Ectodermal cell (in vitro differentiated cells): ENCODE data around the gene KBTBD12.
"Not testable (repeated sequence)": the region's sequence is repeated elsewhere in the genome, so short reads cannot be mapped to it uniquely, and the experiment has no call there.

Source experiments
- H3K27ac ChIP-seq: 2 replicates; pipeline ENCODE4 v1.7.0; 2013; ENCODE audit warnings: mild to moderate bottlenecking, low read depth, low read length; ENCODE audit not compliant: insufficient read depth, poor library complexity, severe bottlenecking
- H3K27me3 ChIP-seq: 2 replicates; pipeline ENCODE4 v1.7.0; 2013; ENCODE audit warnings: mild to moderate bottlenecking, low read length; ENCODE audit not compliant: insufficient read depth, control insufficient read depth, poor library complexity, severe bottlenecking
- H3K36me3 ChIP-seq: one replicate; pipeline ENCODE4 v1.7.0; 2013; ENCODE audit warnings: low read length; ENCODE audit not compliant: control insufficient read depth, insufficient read depth
- H3K4me1 ChIP-seq: one replicate; pipeline ENCODE4 v1.7.0; 2013; ENCODE audit warnings: low read length; ENCODE audit not compliant: control insufficient read depth, insufficient read depth
- H3K4me3 ChIP-seq: 2 replicates; pipeline ENCODE4 v1.7.0; 2013; ENCODE audit warnings: low read depth, low read length, control low read depth; ENCODE audit not compliant: insufficient read depth
- H3K9me3 ChIP-seq: 2 replicates; pipeline ENCODE4 v1.7.0; 2013; ENCODE audit warnings: mild to moderate bottlenecking, low read length, moderate library complexity; ENCODE audit not compliant: control insufficient read depth
- WGBS, 2 experiments: methylation state at CpG; one replicate each; pipeline ENCODE4 v1.1.7; 2013; ENCODE audit warnings: missing lambda C conversion rate in 2 of 2; 5-methylcytosine and 5-hydroxymethylcytosine counted together

Gene KBTBD12

DNA sequence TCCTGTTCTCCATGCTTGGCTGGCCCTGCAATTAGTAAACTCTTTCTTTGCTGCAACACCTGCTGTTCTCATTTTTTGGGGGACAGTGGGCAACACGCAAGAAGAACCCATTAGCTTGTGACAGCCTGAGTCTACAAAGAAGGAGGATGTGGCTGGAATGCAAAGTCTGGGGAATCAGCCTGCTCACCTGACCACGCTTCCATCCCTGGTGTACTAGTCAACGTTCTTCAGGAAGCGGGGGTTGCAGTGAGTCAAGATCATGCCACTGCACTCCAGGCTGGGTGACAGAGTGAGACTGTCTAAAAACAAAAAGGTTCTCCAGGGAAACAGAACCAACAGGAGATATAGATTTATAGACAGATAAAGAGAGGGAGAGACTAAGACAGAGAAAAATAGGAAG lies 27.7 kb upstream of the KBTBD12 start:
- H3K27me3 ChIP-seq: no peaks in the 10 kb centered on the region
- no peak overlapping the region for H3K27ac ChIP-seq
- no peak overlapping the region for H3K4me3 ChIP-seq
- WGBS, 2 experiments: 88 to 91% methylated on average over 4 of the region's 4 CpGs
- no peaks in the 10 kb centered on the region for H3K9me3 ChIP-seq
- H3K36me3 ChIP-seq: no peaks in the 10 kb centered on the region
- H3K4me1 ChIP-seq: no peaks in the 10 kb centered on the region

DNA sequence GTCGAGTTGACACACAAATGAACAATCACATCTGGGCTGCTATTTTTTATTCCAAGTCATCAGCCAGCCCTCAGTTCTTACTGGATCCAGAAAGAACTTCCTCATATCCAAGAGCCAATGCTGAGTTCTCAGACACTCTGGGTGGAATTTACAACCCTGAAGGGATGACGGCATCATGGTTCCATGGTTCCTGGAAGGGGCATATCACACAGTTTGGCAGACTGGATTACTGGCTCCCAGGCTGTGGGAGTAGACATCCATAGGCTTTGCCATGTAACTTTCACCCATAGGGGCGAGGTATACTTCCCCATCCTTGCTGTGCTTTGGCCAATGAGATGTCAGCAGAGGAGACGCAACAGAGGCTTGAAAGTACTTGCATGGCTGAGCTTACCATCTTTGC lies 26.9 kb upstream of the KBTBD12 start:
- Histone ChIP-seq H3K4me1 (no peaks in the 10 kb centered on the region), H3K27ac (no peak overlapping the region), H3K9me3 (no peaks in the 10 kb centered on the region), H3K4me3 (no peak overlapping the region), H3K36me3 (no peaks in the 10 kb centered on the region), H3K27me3 (no peaks in the 10 kb centered on the region)
- WGBS, 2 experiments: 91 to 93% methylated on average over 4 of the region's 4 CpGs

DNA sequence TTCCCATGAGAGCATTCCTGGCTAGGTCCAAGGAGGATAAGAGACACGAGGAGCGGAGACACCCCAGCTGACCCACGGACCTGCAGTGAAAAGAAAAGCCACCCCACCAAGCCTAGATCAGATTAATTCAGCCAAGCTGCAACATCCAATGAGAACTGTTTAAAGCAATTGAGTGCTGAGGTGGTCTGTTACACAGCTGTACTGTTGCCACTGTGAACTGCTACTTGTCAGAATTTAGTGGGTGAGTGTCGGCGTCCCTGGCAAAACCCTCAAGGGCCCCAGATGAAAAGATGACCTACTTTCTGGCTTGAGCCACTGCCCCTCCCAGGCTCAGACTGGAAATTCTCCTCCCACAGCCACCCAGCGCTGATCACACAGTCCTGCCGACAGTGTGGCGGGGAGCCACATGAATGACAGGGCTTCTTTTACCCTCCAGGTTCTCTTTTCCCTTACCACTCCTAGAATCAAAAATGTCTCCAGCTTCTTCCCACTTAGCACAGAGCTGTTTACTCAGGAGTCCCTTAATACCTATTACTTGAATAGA lies 26.4 kb upstream of the KBTBD12 start:
- Histone ChIP-seq H3K36me3 (no peaks in the 10 kb centered on the region), H3K4me3 (no peak overlapping the region), H3K27me3 (no peaks in the 10 kb centered on the region), H3K4me1 (no peaks in the 10 kb centered on the region), H3K27ac (no peak overlapping the region), H3K9me3 (no peaks in the 10 kb centered on the region)
- 85 to 91% methylated on average over 8 of the region's 8 CpGs for WGBS, 2 experiments

DNA sequence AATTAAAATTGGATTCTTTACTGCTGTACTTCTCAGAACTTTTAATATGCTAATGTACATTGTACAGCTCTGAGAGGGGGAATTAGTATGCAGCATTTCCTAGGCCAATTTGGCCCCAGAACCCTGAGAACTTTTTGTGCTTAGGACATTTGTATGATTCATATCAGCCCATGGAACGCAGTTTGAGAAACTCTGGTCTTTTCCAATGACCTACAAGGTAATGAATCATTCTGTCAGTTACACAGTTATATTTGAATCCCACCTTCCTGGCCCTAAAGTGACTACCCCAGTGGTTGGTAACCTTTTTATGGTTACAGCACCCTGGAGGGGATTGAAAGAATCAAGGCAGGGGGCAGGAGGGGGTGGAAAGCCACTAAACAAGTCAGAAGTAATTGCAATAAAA lies 25.6 kb upstream of the KBTBD12 start:
- Histone ChIP-seq H3K27ac (no peak overlapping the region), H3K9me3 (no peaks in the 10 kb centered on the region), H3K27me3 (no peaks in the 10 kb centered on the region), H3K4me1 (no peaks in the 10 kb centered on the region), H3K36me3 (no peaks in the 10 kb centered on the region), H3K4me3 (no peak overlapping the region)
- WGBS, 2 experiments: 94% methylated on average over 1 of the region's 1 CpG

DNA sequence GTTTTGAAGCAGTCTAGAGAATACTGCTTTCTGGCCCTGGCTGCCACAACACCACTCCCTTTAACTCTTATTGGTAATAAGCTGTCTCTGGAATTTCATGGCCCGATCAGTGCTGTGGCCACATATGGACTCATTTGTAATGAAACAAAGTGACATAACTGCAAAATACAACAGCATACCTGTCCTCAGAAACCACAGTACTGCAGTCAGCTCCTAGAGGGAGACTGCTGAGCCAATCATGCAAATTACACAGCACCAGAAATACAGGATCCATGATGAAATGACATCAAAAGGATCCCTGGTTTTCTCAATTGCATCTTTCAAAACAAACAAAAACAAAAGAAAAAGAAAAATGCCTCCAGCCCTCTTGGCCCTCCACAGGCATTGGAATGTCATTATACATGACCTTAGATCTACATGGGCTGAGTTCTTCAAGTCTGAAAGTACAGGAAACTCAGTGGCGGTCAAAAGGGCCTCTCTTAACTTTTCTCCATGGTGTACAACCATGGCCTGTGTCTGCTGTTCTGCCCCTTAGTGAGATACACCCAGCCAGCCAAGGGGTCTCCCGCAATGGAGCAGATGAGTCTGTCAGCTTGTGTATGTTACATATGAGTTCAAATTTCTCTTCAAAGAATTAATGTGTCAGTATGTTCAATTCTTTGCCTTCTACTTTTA lies 24.9 kb upstream of the KBTBD12 start:
- H3K27ac ChIP-seq: no peak overlapping the region
- 92% methylated on average over 3 of the region's 3 CpGs for WGBS, 2 experiments

GRCh38 chr3:127890651-127891290 lies 24.3 kb upstream of the KBTBD12 start:
- not testable (repeated sequence) for H3K27ac ChIP-seq, H3K36me3 ChIP-seq, H3K4me3 ChIP-seq, H3K4me1 ChIP-seq, H3K27me3 ChIP-seq, H3K9me3 ChIP-seq
- 94 to 95% methylated on average over 9 of the region's 9 CpGs for WGBS, 2 experiments

More for the DNA sequence above, 24.9 kb upstream of the KBTBD12 start:
- no peaks in the 10 kb centered on the region for H3K9me3 ChIP-seq
- H3K27me3 ChIP-seq: no peaks in the 10 kb centered on the region
- no peaks in the 10 kb centered on the region for H3K36me3 ChIP-seq
- H3K4me3 ChIP-seq: no peak overlapping the region
- H3K4me1 ChIP-seq: no peaks in the 10 kb centered on the region

GRCh38 chr3:127894481-127894880 lies 20.6 kb upstream of the KBTBD12 start:
- H3K27me3 ChIP-seq: no peaks in the 10 kb centered on the region
- H3K36me3 ChIP-seq: no peaks in the 10 kb centered on the region
- no peaks in the 10 kb centered on the region for H3K9me3 ChIP-seq
- no peak overlapping the region for H3K4me3 ChIP-seq
- H3K27ac ChIP-seq: no peak overlapping the region
- no peaks in the 10 kb centered on the region for H3K4me1 ChIP-seq
- WGBS, 2 experiments: 80 to 92% methylated on average over 2 of the region's 3 CpGs

- Histone ChIP-seq H3K27ac (no peak overlapping the region), H3K4me1 (no peaks in the 10 kb centered on the region), H3K9me3 (no peaks in the 10 kb centered on the region), H3K36me3 (no peaks in the 10 kb centered on the region), H3K4me3 (no peak overlapping the region), H3K27me3 (no peaks in the 10 kb centered on the region)
- 72 to 76% methylated on average over 6 of the region's 6 CpGs for WGBS, 2 experiments
Measured at GRCh38 chr3:127899200-127899599, 15.8 kb upstream of the KBTBD12 start.

GRCh38 chr3:127899766-127900165 lies 15.3 kb upstream of the KBTBD12 start:
- H3K36me3 ChIP-seq: no peaks in the 10 kb centered on the region
- 95 to 98% methylated on average over 3 of the region's 3 CpGs for WGBS, 2 experiments
- no peaks in the 10 kb centered on the region for H3K27me3 ChIP-seq
- no peak overlapping the region for H3K4me3 ChIP-seq
- H3K4me1 ChIP-seq: no peaks in the 10 kb centered on the region
- no peak overlapping the region for H3K27ac ChIP-seq
- no peaks in the 10 kb centered on the region for H3K9me3 ChIP-seq

DNA sequence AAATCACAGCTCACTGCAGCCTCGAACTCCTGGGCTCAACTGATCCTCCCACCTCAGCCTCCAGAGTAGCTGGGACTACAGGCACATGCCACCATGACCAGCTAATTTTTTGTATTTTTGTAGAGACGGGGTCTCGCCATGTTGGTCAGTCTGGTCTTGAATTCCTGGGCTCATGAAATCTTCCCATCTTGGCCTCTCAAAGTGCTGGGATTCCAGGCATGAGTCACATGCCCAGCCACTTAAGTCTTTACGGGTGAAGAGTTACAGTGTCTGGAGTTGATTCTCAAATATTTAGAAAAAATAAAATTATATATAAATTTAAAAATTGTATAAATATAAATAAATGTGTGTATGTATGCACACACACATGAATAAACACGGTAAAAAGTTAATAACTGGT lies 14.5 kb upstream of the KBTBD12 start:
- H3K9me3 ChIP-seq: no peaks in the 10 kb centered on the region
- WGBS, 2 experiments: 94 to 95% methylated on average over 4 to 5 of the region's 5 CpGs
- H3K27me3 ChIP-seq: no peaks in the 10 kb centered on the region
- no peaks in the 10 kb centered on the region for H3K4me1 ChIP-seq
- H3K36me3 ChIP-seq: no peaks in the 10 kb centered on the region
- no peak overlapping the region for H3K4me3 ChIP-seq
- no peak overlapping the region for H3K27ac ChIP-seq
